GM12891 (cell line): ENCODE results near the gene ADCY3.

ENCODE experiments used
- DNase-seq: peaks from one replicate; pipeline ENCODE4 v3.0.0; 2011; ENCODE audit warnings: low spot score; ENCODE audit not compliant: insufficient read length
- FAIRE-seq: peaks from 2 replicates; lab custom pipeline; 2011; peaks lifted over from hg19 to GRCh38; lab: Jason Lieb, UNC
- PAX5 ChIP-seq: IDR thresholded peaks from 2 replicates; pipeline ENCODE4 v1.6.1; 2011; ENCODE audit warnings: low read length, moderate library complexity, mild to moderate bottlenecking; ENCODE audit not compliant: insufficient read depth, severe bottlenecking
- POLR2A ChIP-seq: IDR thresholded peaks from 2 replicates; pipeline ENCODE4 v1.6.1; 2011; ENCODE audit warnings: low read depth, low read length, control low read depth
- POLR2AphosphoS5 ChIP-seq: IDR thresholded peaks from 2 replicates; pipeline ENCODE4 v1.6.1; 2011; ENCODE audit warnings: low read depth, low read length, control low read depth
- POU2F2 ChIP-seq: IDR thresholded peaks from 2 replicates; pipeline ENCODE4 v1.6.1; 2011; ENCODE audit warnings: low read depth, mild to moderate bottlenecking, control low read depth, low read length, moderate library complexity
- SPI1 ChIP-seq: IDR thresholded peaks from 2 replicates; pipeline ENCODE4 v1.6.1; 2011; ENCODE audit warnings: low read depth, low read length, control low read depth
- TAF1 ChIP-seq: IDR thresholded peaks from 2 replicates; pipeline ENCODE4 v1.6.1; 2011; ENCODE audit warnings: low read depth, low read length, control low read depth

The ADCY3 gene

DNA sequence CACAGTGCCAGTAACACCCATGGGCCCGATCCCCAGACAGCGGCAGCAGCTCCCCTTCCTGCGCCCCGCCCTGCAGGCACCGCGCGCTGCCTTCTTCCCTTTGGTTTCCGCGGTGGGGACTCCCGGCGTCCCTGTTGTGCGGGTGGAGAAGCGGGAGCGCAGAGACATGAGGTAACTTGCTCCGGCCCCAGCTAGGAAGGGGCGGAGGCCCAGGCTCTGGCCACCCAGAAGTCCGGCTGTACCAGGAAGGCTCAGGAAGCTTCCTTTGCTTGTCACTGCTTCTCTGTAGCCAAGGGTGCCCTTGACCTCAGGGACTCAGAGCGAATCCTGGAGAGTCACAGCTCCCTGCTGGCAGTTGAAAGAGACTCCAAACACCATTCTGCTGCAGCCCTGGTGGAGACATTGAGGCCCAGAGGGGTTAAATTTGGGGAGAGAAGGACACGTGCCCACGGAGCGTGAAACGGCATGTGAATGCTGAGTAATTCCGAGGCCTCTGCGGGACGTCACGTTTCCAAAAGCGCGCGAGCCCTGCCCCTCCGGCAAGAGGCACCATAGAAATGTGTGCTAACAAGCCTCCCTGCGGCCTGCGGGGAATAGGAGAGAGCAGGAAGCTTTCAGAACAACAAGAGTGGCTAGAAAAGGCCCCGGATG is 6.7 kb upstream of the ADCY3 start:
- DNase-seq (peak; percentile 39), FAIRE-seq (peak; percentile 38)
- TF ChIP-seq PAX5 (peak; percentile 90), POU2F2 (peak; percentile 30; the same call in 1 of the 2 replicates), SPI1 (no peak), POLR2A (no peak), POLR2AphosphoS5 (no peak), TAF1 (no peak)

DNA sequence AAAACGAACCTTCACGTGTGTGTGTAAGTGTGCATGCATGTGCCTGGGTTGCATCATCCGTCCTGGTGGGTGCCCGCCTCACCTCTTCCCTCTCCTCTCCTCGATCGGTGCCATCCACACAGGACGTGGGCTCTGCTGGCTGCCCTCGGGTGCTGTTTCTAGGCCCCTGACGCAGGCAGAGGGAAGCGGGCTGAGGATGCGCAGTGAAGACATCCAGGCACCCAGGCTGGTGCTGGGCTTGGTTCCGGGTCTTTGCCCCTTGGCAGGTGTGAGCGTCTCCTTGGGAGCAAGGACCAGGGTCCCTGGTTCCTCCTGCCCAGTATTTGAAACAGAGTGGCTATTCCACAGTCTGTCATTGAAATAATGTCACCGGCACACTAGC is 6.2 kb upstream of the ADCY3 start:
- FAIRE-seq (no peak), DNase-seq (no peak)
- TF ChIP-seq SPI1 (no peak), POLR2A (no peak), PAX5 (no peak), TAF1 (no peak)

DNA sequence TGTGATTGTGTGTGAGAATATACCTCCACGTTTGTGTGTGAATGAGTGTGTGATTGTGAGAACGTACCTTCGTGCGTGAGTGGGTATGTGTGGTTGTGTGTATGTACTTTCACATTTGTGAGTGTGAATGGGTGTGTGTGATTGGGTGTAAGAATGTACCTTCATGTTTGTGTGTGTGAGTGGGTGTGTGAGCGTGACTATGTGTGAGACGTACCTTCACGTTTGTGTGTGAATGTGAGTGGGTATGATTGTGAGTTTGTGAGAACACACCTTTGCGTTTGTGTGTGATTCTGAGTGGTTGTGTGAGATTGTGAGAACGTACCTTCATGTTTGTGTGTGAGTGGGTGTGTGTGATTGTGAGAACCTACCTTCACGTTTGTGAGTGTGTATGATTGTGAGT is 5.8 kb upstream of the ADCY3 start:
- TF ChIP-seq POU2F2 (no peak), POLR2A (no peak)
- FAIRE-seq (no peak), DNase-seq (no peak)

DNA sequence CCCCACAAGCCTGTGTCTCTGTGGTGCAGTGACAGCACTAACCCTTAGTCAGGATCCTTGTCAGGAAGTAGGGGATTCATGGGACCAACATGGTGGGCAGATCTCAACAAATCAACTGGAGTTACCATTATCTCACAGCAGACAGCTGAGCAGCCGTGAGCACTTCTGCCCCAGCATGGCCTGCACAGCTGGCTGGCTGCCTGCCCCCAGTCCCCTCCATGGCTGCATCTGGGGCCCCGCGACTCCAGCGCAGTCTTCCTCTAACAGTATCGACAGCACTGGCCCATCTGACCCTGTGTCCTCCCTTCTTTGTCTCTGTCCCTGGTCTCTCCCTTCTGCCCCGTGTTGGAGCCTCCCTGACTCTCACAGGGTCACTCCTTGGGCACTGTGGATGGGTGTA is 4.7 kb upstream of the ADCY3 start:
- no peak for FAIRE-seq
- no peak for TF ChIP-seq TAF1
- no peak for TF ChIP-seq POLR2A
- TF ChIP-seq PAX5 = no peak
- no peak for TF ChIP-seq POLR2AphosphoS5
- no peak for TF ChIP-seq POU2F2
- TF ChIP-seq SPI1 = no peak
- no peak for DNase-seq

DNA sequence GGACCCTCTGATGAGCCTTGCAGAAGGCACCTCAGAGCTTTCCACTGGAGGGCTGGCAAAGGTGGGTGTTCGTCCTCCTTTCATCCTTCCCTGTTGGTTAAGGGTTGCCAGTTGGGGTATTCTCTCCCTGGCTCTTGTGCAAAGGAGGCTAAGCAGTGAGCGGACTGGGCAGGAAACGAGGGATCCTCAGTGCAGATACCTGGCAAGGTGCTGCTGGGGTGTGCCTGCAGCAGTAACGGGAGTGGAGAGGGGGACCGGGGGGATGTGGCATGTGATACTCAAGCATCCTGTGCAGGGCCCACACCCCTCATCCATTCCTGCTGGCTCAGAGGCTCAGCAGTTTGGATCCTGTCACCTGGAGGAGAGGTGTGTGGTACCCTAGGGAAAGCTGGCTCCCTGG is 4.2 kb upstream of the ADCY3 start:
- DNase-seq (no peak), FAIRE-seq (no peak)
- no peak for TF ChIP-seq POLR2AphosphoS5
- no peak for TF ChIP-seq POU2F2
- TF ChIP-seq POLR2A = no peak
- TF ChIP-seq TAF1 = no peak
- TF ChIP-seq SPI1 = no peak
- no peak for TF ChIP-seq PAX5

DNA sequence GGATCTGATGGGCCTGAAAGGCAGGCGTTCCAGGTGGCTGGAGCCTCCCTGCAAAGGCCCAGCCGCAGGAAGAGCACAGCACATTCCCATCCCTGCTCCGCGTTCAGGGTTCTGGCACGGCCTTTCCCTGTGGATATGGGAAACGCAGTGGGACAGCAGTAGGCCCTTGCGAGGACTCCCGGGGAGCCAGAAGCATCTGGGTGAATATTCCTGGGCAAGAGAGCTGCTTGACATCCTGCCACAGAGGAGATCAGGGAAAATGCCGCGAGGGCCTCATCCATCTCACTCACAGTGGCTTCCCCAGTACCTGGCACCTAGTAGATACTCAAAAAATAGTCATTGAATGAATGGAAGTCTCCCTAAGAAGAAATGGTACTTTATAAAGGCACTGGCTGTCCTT is 3.1 kb upstream of the ADCY3 start:
- FAIRE-seq = no peak
- no peak for TF ChIP-seq POU2F2
- TF ChIP-seq SPI1 = no peak
- TF ChIP-seq PAX5 = no peak
- TF ChIP-seq POLR2A = no peak
- no peak for TF ChIP-seq TAF1
- no peak for TF ChIP-seq POLR2AphosphoS5
- DNase-seq = no peak

DNA sequence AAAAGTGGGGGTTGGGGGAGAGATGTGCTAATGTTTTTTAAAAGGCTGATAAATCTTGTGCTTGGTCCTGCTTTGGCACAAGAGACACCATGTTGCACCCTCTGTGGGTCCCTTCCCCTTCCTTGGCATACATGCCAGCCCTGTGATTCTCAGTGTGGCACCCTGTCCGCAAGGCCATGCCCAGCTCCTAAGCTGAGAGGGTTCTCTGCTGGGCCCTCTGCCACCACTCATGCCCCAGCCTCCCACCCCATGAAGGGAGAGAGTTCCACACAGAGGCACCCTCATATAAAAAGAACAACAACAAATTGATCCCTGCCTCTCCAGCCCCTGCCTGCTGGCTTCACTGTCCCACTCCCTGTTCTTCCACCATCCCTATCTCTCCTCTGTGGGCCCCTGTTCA is 2.5 kb upstream of the ADCY3 start:
- no peak for TF ChIP-seq TAF1
- TF ChIP-seq SPI1 = no peak
- no peak for TF ChIP-seq POU2F2
- TF ChIP-seq POLR2A = no peak
- TF ChIP-seq PAX5 = no peak
- TF ChIP-seq POLR2AphosphoS5 = no peak
- no peak for FAIRE-seq
- no peak for DNase-seq

DNA sequence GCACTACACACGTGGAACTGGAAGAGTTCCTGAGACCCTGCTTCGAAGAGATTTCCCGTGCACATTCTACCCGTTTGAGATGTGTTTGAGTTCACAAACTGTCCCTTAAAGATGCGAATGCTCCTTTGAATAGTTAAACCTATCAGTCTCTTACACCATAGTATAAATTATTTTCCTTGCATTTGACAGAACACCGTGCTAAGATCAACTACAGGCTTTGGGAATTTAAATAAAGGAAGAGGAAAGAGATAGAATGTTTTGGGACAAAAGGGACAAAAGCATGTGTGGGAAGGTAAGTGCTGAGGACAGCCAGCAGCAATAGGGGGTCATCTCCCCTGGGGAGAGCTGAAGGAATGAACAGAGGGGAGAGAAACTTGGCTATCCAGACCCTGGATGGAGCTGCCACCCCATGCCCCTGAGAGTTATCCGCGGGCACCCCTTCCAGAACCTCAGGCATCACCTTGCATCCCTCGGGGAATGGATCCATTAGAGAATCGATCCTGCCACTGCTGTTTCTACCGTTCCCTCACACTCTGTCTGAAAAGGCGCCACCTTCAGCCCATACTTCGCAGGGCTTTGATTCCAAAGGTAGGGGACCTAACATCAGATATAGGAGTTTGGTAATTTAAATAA is 888 bp upstream of the ADCY3 start:
- TF ChIP-seq POU2F2 (no peak), SPI1 (no peak), PAX5 (no peak), POLR2AphosphoS5 (no peak), TAF1 (no peak), POLR2A (no peak)
- FAIRE-seq (peak; percentile 57), DNase-seq (no peak)

DNA sequence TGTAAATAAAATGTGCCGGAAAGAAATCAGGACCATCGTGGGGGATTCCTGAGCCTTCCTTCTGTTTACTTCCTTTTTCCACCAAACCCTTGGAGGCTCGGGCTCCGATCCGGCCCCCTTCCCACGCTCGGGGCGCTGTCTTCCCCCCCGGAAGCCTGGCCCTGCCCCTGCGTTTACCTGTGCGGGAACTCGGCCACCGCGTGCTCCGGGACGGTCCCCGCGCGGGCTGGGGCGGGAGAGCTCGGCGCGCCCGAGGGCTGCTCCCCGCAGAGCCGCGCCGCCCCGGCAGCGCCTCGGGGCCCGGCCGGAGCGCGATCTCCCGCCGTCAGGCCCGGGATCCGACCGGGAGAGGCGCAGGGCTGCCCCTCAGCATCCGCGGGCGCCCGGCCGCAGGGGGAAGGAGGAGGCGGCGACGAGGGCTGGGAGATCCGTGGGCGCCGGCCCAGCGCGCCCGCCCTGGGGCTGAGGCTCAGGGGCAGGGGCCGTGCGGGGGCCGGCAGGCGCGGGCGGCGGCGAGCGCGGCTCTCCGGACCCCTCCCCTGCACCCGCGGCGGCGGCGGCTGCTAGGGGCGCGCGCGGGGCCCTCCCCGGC is 435 bp downstream of the ADCY3 start:
- TF ChIP-seq POU2F2 (no peak), TAF1 (no peak), POLR2A (no peak), SPI1 (no peak), POLR2AphosphoS5 (no peak), PAX5 (no peak)
- peak; percentile 60 for DNase-seq
- no peak for FAIRE-seq

DNA sequence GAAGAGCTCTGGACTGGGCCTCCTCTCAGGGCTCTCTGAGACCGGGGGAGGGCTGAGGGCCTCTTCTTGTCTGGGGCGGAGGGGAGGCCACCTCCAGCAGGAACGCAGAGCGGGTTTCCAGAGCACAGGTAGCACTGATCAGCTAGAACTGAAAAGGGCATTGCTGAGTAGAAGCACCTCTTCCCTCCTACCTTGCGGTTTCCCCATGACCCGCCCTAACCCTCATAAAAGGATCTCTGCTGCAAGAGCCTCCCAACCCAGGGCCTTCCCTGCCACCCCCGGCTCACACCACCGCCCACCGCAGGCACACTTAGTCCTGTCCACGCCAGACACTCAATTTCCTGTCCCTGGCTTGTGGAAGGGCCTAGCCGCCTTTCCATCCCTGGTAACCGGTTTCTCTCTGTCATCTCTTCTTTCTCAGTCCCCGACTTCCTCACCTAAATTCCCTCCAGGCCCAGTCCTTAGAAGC is 966 bp downstream of the ADCY3 start:
- FAIRE-seq (peak; percentile 62), DNase-seq (peak; percentile 67)
- TF ChIP-seq TAF1 (no peak), POU2F2 (no peak), POLR2A (no peak), SPI1 (no peak), PAX5 (no peak)
